ENCODE results near the gene IFFO2. TPM values are rescaled to one million over a fixed set of nuclear protein-coding genes. Genes with fewer than 3 reads are reported as not detected.
A peak's percentile ranks its signal among the peaks of the same experiment; 100 is the strongest.

The IFFO2 gene
- total and polyA plus RNA-seq, 8 donors = 13.9 to 38.4 (median 24.3) TPM

DNA sequence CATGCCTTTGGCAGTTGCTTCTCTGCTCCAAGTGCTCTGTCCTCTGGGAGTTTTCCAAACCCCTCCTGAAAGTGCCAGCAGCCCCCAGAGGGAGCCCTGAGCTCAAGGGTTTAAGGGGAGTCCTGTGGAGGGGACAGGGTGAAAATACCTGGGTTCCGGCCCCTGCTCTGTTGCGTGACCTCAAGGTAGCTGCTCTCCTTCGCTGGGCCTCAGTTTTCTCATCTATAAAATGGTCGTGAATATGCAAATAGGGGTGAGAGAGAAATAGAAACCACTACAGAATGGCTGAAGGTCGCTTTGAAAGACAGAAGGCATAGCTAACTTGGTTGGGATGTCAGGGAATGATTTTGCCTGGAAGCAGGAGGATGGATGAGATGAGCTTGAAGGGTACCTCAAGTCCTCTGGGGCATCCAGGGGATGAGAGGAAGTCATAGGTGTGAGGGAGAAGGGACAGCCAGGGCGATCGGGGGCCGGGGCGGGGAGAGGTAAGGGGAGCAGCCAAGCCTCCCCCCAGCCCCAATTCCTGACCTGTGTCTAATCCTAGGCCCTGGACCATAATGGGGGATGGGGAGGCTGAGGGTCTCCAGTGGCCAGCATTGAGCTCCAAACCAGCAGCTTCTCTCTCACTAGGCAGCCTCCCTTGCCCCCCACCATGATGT, 12.4 kb downstream of the IFFO2 start:
- no peak for ATAC-seq
- TF ChIP-seq, protein P1, sequence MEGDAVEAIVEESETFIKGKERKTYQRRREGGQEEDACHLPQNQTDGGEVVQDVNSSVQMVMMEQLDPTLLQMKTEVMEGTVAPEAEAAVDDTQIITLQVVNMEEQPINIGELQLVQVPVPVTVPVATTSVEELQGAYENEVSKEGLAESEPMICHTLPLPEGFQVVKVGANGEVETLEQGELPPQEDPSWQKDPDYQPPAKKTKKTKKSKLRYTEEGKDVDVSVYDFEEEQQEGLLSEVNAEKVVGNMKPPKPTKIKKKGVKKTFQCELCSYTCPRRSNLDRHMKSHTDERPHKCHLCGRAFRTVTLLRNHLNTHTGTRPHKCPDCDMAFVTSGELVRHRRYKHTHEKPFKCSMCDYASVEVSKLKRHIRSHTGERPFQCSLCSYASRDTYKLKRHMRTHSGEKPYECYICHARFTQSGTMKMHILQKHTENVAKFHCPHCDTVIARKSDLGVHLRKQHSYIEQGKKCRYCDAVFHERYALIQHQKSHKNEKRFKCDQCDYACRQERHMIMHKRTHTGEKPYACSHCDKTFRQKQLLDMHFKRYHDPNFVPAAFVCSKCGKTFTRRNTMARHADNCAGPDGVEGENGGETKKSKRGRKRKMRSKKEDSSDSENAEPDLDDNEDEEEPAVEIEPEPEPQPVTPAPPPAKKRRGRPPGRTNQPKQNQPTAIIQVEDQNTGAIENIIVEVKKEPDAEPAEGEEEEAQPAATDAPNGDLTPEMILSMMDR (IDR thresholded peaks at IDR 0.05) = no peak
- peaks cover 43 to 61% (median 43%) of the 10 kb centered on the region in 3 donors for H3K4me1 ChIP-seq
- no peaks in the 10 kb centered on the region for H3K27me3 ChIP-seq
- H3K9me3 ChIP-seq = no peaks in the 10 kb centered on the region
- intact Hi-C loops (cut with DNase I) = no loop called here
- DNase-seq = peak in 1 of 6 donors; percentile 22
- no peak overlapping the region for H3K27ac ChIP-seq
- FAIRE-seq = no peak
- peaks cover 0 to 2% (median 0%) of the 10 kb centered on the region in 3 donors for H3K36me3 ChIP-seq
- H3K4me3 ChIP-seq = no peak overlapping the region
- WGBS, 2 donors = 86 to 92% methylated on average over 8 to 9 of the region's 9 CpGs

DNA sequence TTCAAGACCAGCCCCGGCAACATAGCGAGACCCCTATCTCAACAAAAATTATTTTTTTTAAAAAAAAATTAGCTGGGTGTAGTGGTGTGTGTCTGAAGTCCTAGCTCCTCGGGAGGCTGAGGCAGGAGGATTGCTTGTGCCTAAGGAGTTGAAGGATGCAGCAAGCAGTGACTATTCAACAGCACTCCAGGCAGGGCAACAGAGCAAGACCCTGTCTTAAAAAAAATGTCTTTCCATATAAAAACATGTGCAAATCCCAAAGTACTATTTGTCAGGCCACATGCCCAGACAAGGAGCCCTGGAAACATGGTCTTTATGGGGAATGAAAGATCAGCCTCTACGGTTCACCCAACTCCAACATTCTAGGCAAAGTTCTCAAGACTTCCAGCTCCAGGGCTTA, 13.3 kb downstream of the IFFO2 start:
- no peak overlapping the region for H3K4me3 ChIP-seq
- H3K36me3 ChIP-seq = peaks cover 0 to 2% (median 0%) of the 10 kb centered on the region in 3 donors
- intact Hi-C loops (cut with DNase I) = no loop called here
- no peaks in the 10 kb centered on the region for H3K9me3 ChIP-seq
- H3K4me1 ChIP-seq = peaks cover 35 to 54% (median 42%) of the 10 kb centered on the region in 3 donors
- no peak overlapping the region for H3K27ac ChIP-seq
- ATAC-seq = no peak
- 94 to 96% methylated on average over 4 of the region's 4 CpGs for WGBS, 2 donors
- no peaks in the 10 kb centered on the region for H3K27me3 ChIP-seq
- TF ChIP-seq, protein P1 (IDR thresholded peaks at IDR 0.05) = no peak
- FAIRE-seq = no peak
- DNase-seq = no peak

DNA sequence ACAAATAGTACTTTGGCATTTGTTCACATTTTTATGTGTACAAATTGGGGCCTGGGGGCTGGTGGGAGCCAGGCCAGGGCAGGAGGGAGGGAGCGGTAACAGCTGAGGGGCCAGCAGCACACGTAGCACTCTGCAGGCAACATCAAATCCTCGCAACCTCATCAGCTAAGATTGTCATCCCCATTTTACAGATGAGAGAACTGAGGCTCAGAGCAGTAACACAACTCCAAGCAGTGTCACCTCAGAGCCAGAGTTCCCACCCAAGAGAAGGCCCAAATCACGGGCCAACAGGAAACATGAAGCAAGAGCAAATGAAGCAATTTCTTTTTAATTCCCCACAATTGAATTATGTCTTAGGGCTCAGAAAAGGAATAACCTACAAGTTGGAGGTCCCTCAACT, 14.1 kb downstream of the IFFO2 start:
- no peaks in the 10 kb centered on the region for H3K27me3 ChIP-seq
- H3K9me3 ChIP-seq = no peaks in the 10 kb centered on the region
- no peak for FAIRE-seq
- ATAC-seq = no peak
- TF ChIP-seq, protein P1 (IDR thresholded peaks at IDR 0.05) = no peak
- intact Hi-C loops (cut with DNase I) = no loop called here
- 68 to 80% methylated on average over 4 of the region's 4 CpGs for WGBS, 2 donors
- peaks cover 35 to 48% (median 40%) of the 10 kb centered on the region in 3 donors for H3K4me1 ChIP-seq
- peaks cover 0 to 2% (median 0%) of the 10 kb centered on the region in 3 donors for H3K36me3 ChIP-seq
- no peak overlapping the region for H3K4me3 ChIP-seq
- DNase-seq = peak in 1 of 6 donors; percentile 7
- peak overlapping the region; percentile 24 to 81 (median 67) for H3K27ac ChIP-seq

DNA sequence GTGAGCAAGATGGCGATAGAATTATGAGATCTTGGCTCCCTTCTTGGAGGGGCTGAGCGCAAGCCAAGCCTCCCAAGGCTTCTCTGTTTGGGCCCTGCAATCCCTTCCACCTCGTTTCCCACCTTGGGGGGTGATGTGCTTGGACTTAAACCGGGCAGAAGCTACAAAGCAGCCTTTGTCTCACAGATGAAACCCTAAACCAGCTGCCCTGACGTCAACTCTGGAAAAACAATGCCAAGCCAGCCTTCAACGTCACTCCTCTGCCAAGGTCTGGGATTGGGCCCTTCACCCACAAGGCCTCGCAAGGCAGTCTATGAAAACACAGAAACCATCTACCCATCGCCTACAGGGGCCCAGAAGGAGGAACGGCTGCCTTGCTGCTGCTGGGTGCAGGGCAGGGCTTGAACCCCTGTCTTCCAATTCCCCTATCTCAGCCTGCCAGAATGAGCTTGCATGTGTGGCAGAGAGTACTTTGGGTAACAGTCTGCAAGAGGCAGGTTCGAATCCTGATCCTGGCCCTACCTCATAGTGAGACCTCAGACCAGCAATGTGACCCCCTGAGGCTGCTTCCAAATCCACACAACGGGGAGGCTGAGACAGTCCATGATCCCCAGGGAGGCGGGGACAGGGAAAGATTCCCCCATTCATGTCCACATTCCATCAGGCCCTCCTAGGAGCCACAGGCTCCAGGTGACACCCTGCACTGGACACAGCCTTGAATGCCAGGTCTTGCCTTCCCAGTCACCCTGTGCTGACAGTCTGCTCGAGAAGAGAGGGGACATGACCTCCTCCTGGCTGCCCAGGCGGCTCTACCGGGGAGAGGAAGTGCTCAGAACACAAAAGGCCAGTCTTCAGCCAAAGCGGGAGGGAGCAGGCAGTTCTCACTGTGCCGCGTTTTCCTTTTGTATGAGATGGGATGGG, 15.0 kb downstream of the IFFO2 start:
- no peak for FAIRE-seq

More for the DNA sequence above, 15.0 kb downstream of the IFFO2 start:
- peak in 4 of 6 donors; percentile 46 to 69 (median 60) for DNase-seq
- H3K4me3 ChIP-seq = no peak overlapping the region
- TF ChIP-seq, protein P1 (IDR thresholded peaks at IDR 0.05) = no peak
- H3K27ac ChIP-seq = peak overlapping the region; percentile 24 to 81 (median 67)
- WGBS, 2 donors = 48 to 55% methylated on average over 18 of the region's 18 CpGs
- no peaks in the 10 kb centered on the region for H3K27me3 ChIP-seq
- H3K9me3 ChIP-seq = no peaks in the 10 kb centered on the region
- peak; percentile 62 to 76 (median 71) for ATAC-seq
- peaks cover 31 to 43% (median 40%) of the 10 kb centered on the region in 3 donors for H3K4me1 ChIP-seq
- peaks cover 0 to 2% (median 0%) of the 10 kb centered on the region in 3 donors for H3K36me3 ChIP-seq
- intact Hi-C loops (cut with DNase I) = no loop called here

Data from pancreas (tissue), 10 donors.